Measurements from ENCODE around the gene MEA1. TPM values are rescaled to one million over a fixed set of nuclear protein-coding genes. Genes with fewer than 3 reads are reported as not detected.

MEA1 gene
- total RNA-seq, 1 donor, result 47.4 TPM

DNA sequence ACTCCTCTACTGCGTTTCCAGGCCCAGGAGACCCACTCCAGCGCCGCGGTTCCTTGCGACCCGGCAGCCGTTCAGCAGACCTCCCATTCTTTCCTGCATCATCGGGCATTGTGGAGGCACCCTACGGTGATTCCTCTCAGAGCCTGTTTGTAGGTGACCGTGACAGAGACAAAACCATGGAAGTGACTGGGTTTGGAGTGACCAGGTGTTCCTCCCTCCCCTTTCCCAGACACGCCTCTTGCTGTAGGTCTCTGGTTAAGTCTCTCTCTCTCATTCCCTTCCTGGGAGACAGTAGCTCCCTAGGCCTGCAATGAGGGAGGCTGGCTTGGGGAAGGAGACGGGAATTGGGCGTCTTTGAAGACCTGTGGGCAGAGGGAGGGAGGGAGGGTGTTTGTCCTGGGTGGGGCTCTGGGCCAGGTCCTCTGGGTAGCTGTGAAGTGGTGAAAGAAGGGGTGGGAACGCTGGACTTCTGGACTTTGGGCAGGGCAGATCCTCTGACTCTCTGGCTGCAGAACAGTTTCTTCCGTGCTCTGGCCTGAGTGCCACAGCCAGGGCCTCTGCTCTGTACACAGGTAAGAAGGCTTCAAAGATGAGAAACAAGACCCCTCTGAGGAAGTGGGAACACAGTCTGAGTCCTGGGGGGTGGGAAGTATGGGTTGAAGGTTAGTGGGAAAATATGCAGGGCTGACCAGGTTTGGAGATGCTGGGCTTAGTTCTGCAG lies 46.4 kb upstream of the MEA1 start:
- no peaks in the 10 kb centered on the region for H3K9me3 ChIP-seq (ENCODE audit: low read depth, low read length)
- peak; percentile 46 for DNase-seq (ENCODE audit: insufficient read length, low spot score, missing footprints)

DNA sequence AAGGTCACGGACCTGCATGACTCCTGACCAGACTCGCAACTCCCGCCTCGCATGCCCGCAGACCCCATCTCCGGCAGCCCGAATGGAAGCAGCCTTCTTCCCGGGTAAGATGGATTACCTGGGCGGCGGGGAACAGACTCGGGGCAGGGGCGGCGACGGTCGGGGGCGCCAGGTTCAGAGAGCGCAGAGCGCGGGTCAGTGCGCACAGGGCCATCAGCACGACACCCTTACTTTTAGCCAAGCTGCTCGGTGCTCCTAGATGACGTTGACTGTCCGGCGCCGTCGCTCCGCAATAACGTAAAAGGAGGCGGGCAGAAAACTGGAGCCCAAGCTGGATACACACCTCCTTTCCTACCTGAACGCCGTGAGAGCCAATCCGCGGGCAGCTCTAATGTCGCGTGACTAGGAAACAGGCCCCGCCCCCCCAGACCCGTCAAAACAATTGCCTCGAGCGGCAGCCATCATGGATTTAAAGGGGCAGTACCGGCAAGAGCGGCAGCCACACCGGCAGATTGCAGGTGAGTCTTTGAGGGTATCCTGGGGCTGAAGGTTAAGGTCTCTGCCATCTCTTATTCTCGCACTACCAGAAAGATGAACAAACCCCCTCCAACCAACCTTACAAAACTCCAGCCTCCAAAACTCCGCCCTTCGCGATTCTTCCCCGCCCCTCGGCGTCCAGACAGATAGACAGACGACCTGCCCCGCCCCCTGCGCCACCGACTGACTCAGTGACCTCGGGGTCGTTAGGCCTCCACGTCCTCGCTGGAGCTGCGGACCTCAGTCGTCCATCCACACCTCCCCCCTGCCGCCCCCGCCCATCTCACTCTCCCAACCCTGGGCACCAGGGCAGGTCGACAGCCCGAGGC lies 45.7 kb upstream of the MEA1 start, which contains the start of the genes KLC4 and MRPL2:
TSS of gene KLC4 (plus strand) at position 464 of the 866 bp plus-strand sequence. CDS start 1,705 bp downstream, outside the sequence.
TSS of gene MRPL2 (minus strand) at position 267 of the 866 bp plus-strand sequence. CDS start at position 214, 53 bp downstream.
- H2AFZ ChIP-seq (ENCODE audit: low read length), result peak within 1 kb of the TSS; percentile 87
- peak within 1 kb of the TSS; percentile 93 for H3K4me2 ChIP-seq (ENCODE audit: insufficient read depth, low read length)
- no peaks in the 10 kb centered on the region for H4K20me1 ChIP-seq (ENCODE audit: insufficient read depth, low read length)
- peaks cover 12% of the 10 kb centered on the region for H3K36me3 ChIP-seq (ENCODE audit: insufficient read depth, low read length)
- peak within 1 kb of the TSS; percentile 96 for H3K4me3 ChIP-seq (ENCODE audit: insufficient read depth, low read length)
- H3K4me1 ChIP-seq (ENCODE audit: insufficient read depth, low read length), result peaks cover 18% of the 10 kb centered on the region
- H3K27ac ChIP-seq (ENCODE audit: low read depth, low read length), result peak within 1 kb of the TSS; percentile 85
- TF ChIP-seq, protein P1, sequence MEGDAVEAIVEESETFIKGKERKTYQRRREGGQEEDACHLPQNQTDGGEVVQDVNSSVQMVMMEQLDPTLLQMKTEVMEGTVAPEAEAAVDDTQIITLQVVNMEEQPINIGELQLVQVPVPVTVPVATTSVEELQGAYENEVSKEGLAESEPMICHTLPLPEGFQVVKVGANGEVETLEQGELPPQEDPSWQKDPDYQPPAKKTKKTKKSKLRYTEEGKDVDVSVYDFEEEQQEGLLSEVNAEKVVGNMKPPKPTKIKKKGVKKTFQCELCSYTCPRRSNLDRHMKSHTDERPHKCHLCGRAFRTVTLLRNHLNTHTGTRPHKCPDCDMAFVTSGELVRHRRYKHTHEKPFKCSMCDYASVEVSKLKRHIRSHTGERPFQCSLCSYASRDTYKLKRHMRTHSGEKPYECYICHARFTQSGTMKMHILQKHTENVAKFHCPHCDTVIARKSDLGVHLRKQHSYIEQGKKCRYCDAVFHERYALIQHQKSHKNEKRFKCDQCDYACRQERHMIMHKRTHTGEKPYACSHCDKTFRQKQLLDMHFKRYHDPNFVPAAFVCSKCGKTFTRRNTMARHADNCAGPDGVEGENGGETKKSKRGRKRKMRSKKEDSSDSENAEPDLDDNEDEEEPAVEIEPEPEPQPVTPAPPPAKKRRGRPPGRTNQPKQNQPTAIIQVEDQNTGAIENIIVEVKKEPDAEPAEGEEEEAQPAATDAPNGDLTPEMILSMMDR (IDR thresholded peaks at IDR 0.05; ENCODE audit: extremely low read depth, low read depth, low read length), result no peak
- peaks cover 22% of the 10 kb centered on the region for H3K79me2 ChIP-seq (ENCODE audit: insufficient read depth, low read length)
- H3K9me3 ChIP-seq (ENCODE audit: low read depth, low read length), result no peaks in the 10 kb centered on the region
- no peaks in the 10 kb centered on the region for H3K27me3 ChIP-seq (ENCODE audit: insufficient read depth, low read length)
- peak; percentile 100 for DNase-seq (ENCODE audit: insufficient read length, low spot score, missing footprints)

More for the DNA sequence above, 46.4 kb upstream of the MEA1 start:
- H3K36me3 ChIP-seq (ENCODE audit: insufficient read depth, low read length), result peaks cover 12% of the 10 kb centered on the region
- TF ChIP-seq, protein P1 (IDR thresholded peaks at IDR 0.05; ENCODE audit: extremely low read depth, low read depth, low read length), result no peak
- peak overlapping the region; percentile 87 for H2AFZ ChIP-seq (ENCODE audit: low read length)
- peaks cover 18% of the 10 kb centered on the region for H3K4me1 ChIP-seq (ENCODE audit: insufficient read depth, low read length)
- no peaks in the 10 kb centered on the region for H4K20me1 ChIP-seq (ENCODE audit: insufficient read depth, low read length)
- H3K4me2 ChIP-seq (ENCODE audit: insufficient read depth, low read length), result peak overlapping the region; percentile 93
- H3K27me3 ChIP-seq (ENCODE audit: insufficient read depth, low read length), result no peaks in the 10 kb centered on the region
- H3K4me3 ChIP-seq (ENCODE audit: insufficient read depth, low read length), result peak overlapping the region; percentile 96
- H3K79me2 ChIP-seq (ENCODE audit: insufficient read depth, low read length), result peaks cover 22% of the 10 kb centered on the region
- H3K27ac ChIP-seq (ENCODE audit: low read depth, low read length), result peak overlapping the region; percentile 85

DNA sequence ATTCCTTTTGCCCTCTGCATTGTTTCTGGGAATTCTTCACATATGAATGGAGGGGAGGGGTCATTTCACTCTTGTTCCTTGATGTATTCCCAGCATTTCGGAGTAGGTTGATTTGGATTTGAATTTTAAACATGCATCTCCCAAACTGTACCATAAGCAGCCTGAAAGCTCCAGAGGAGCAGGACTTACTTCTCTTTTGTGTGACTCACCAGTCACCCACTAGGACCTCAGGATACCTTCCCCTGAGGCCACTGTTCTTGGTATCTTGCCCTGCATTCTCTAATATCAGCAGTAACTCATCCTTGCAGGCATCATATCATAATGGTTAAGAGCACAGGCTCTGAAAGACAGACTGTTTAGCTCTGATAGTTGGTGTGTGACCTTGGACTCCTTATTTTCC lies 44.8 kb upstream of the MEA1 start:
- Histone ChIP-seq H3K4me3 (ENCODE audit: insufficient read depth, low read length) (peak overlapping the region; percentile 96), H2AFZ (ENCODE audit: low read length) (no peak overlapping the region), H3K27ac (ENCODE audit: low read depth, low read length) (peak overlapping the region; percentile 85), H3K79me2 (ENCODE audit: insufficient read depth, low read length) (peaks cover 22% of the 10 kb centered on the region), H3K27me3 (ENCODE audit: insufficient read depth, low read length) (no peaks in the 10 kb centered on the region), H4K20me1 (ENCODE audit: insufficient read depth, low read length) (no peaks in the 10 kb centered on the region), H3K36me3 (ENCODE audit: insufficient read depth, low read length) (peaks cover 12% of the 10 kb centered on the region), H3K9me3 (ENCODE audit: low read depth, low read length) (no peaks in the 10 kb centered on the region), H3K4me2 (ENCODE audit: insufficient read depth, low read length) (peak overlapping the region; percentile 93), H3K4me1 (ENCODE audit: insufficient read depth, low read length) (peaks cover 22% of the 10 kb centered on the region)
- DNase-seq (ENCODE audit: insufficient read length, low spot score, missing footprints), result peak; percentile 65
- TF ChIP-seq, protein P1 (IDR thresholded peaks at IDR 0.05; ENCODE audit: extremely low read depth, low read depth, low read length), result no peak

All from osteoblast (primary cell).